GM12878 (cell line): ENCODE results near the gene MNAT1. TPM values are rescaled to one million over a fixed set of nuclear protein-coding genes. Genes with fewer than 3 reads are reported as not detected.

Source experiments
- ATAC-seq: fragments of 200-7000 bp; cut with Tn5 transposase; 3 replicates; pipeline ENCODE4 v1.9.1; 2020; ENCODE audit warnings: mild to moderate bottlenecking, moderate library complexity
- BruUV-seq: library from RNA; stranded (reverse); fragments of 400-500 nt; replicated peaks from 2 replicates; lab custom pipeline; 2021; lab: Mats Ljungman, UMichigan
- CTCF ChIA-PET: fragments of 300-600 bp; sonication (Branson Sonifier 250); formaldehyde crosslinking; extraction: SDS; loops from one replicate; lab custom pipeline; 2021; ENCODE audit warnings: inconsistent platforms; lab: Yijun Ruan, JAX
- POLR2A ChIA-PET: fragments of 350-600 bp; formaldehyde crosslinking; extraction: SDS; loops from one replicate; lab custom pipeline; 2021; ENCODE audit warnings: inconsistent platforms; lab: Charles Lee
- RAD21 ChIA-PET: fragments of 300-600 bp; sonication (Branson Sonifier 250); formaldehyde crosslinking; loops from one replicate; lab custom pipeline; 2023; ENCODE audit warnings: antibody characterized with exemption; ENCODE audit not compliant: unreplicated experiment; lab: Charles Lee
- SMC1A ChIA-PET: fragments of 300-600 bp; sonication (Branson Sonifier 250); formaldehyde crosslinking; loops from one replicate; lab custom pipeline; 2023; ENCODE audit not compliant: unreplicated experiment, uncharacterized antibody; lab: Charles Lee
- DNase-seq: peaks from one replicate; pipeline ENCODE4 v3.0.0-alpha.2; 2011; ENCODE audit warnings: low read depth, low spot score
- FAIRE-seq: peaks from 3 replicates; lab custom pipeline; 2011; peaks lifted over from hg19 to GRCh38; lab: Jason Lieb, UNC
- H2AFZ ChIP-seq: 2 replicates; pipeline ENCODE4 v1.6.0; 2011; ENCODE audit warnings: low read depth, low read length, control low read depth; ENCODE audit not compliant: control insufficient read depth
- H3K27ac ChIP-seq: 2 replicates; pipeline ENCODE4 v1.5.1; 2011; ENCODE audit warnings: control low read depth; ENCODE audit not compliant: control insufficient read depth, insufficient read depth
- H3K27me3 ChIP-seq, 2 experiments: replicated peaks in 1 of 2; 2 replicates each; pipeline versions ENCODE4 v1.6.0 to v1.6.1; 2011; ENCODE audit warnings: low read length in 1 of 2; ENCODE audit not compliant: control insufficient read depth in 2 of 2, insufficient read depth in 2 of 2
- H3K36me3 ChIP-seq, 2 experiments: 2 replicates each; pipeline ENCODE4 v1.5.1; 2011; ENCODE audit warnings: low read length in 1 of 2; ENCODE audit not compliant: control insufficient read depth in 2 of 2, insufficient read depth in 2 of 2
- H3K4me1 ChIP-seq: 2 replicates; pipeline ENCODE4 v1.6.1; 2011; ENCODE audit warnings: mild to moderate bottlenecking, low read length, moderate library complexity, mixed read lengths; ENCODE audit not compliant: control insufficient read depth, insufficient read depth
- H3K4me2 ChIP-seq: 2 replicates; pipeline ENCODE4 v1.6.0; 2011; ENCODE audit warnings: control low read depth; ENCODE audit not compliant: control insufficient read depth, insufficient read depth
- H3K4me3 ChIP-seq: fragments of 200-600 bp; sonication (generic); 2 replicates; pipeline ENCODE4 v1.5.1; 2016
- H3K79me2 ChIP-seq: 2 replicates; pipeline ENCODE4 v1.6.0; 2011; ENCODE audit warnings: low read length; ENCODE audit not compliant: control insufficient read depth, insufficient read depth
- H3K9ac ChIP-seq: 2 replicates; pipeline ENCODE4 v1.8.0; 2011; ENCODE audit warnings: low read length, control low read depth, mixed read lengths; ENCODE audit not compliant: control insufficient read depth, insufficient read depth
- H3K9me3 ChIP-seq: replicated peaks from 3 replicates; pipeline ENCODE4 v1.5.1; 2011; ENCODE audit warnings: mild to moderate bottlenecking, low read length; ENCODE audit not compliant: control insufficient read depth, insufficient read depth
- H4K20me1 ChIP-seq: 2 replicates; pipeline ENCODE4 v1.6.0; 2011; ENCODE audit not compliant: control insufficient read depth, insufficient read depth
- BACH1 ChIP-seq: fragments of 450-650 bp; IDR thresholded peaks from 2 replicates; pipeline ENCODE4 v1.6.1; 2017; ENCODE audit warnings: mild to moderate bottlenecking, borderline replicate concordance
- HSF1 ChIP-seq: fragments of 150-350 bp; IDR thresholded peaks from 2 replicates; pipeline ENCODE4 v1.6.1; 2014; ENCODE audit warnings: mild to moderate bottlenecking, low read depth, low read length
- JUNB ChIP-seq: IDR thresholded peaks from 2 replicates; pipeline ENCODE4 v1.6.1; 2016; ENCODE audit warnings: antibody characterized with exemption, mild to moderate bottlenecking
- MTA2 ChIP-seq: fragments of 450-650 bp; IDR thresholded peaks from 2 replicates; pipeline ENCODE4 v1.6.1; 2016; ENCODE audit warnings: low read depth, mild to moderate bottlenecking, moderate library complexity
- NFYB ChIP-seq: IDR thresholded peaks from 2 replicates; pipeline ENCODE4 v1.6.1; 2011; ENCODE audit warnings: low read depth, mild to moderate bottlenecking, low read length, improper control_type of control experiment, moderate library complexity; ENCODE audit not compliant: insufficient read depth
- NR2F1 ChIP-seq: fragments of 450-650 bp; conservative IDR thresholded peaks from 2 replicates; pipeline ENCODE4 v1.6.1; 2017; ENCODE audit warnings: mild to moderate bottlenecking
- SREBF2 ChIP-seq: IDR thresholded peaks from 2 replicates; pipeline ENCODE4 v1.6.1; 2012; ENCODE audit warnings: mild to moderate bottlenecking, low read length
- SUPT20H ChIP-seq: IDR thresholded peaks from 2 replicates; pipeline ENCODE4 v1.6.1; 2011; ENCODE audit warnings: low read depth, mild to moderate bottlenecking, low read length, moderate library complexity, borderline replicate concordance; ENCODE audit not compliant: control insufficient read depth
- WGBS: methylation state at CpG from one replicate; pipeline ENCODE4 v1.1.6; 2016; ENCODE audit warnings: low lambda C conversion rate; ENCODE audit not compliant: insufficient replicate concordance, insufficient coverage; ENCODE audit errors: missing lambda C conversion rate; 5-methylcytosine and 5-hydroxymethylcytosine counted together
- in situ Hi-C: fragments of 300-500 bp; cut with MboI; formaldehyde crosslinking; loops from 9 replicates; pipeline ENCODE4 v1.14.3; 2018; ENCODE audit warnings: mixed read lengths
- intact Hi-C: fragments of 100-400 bp; cut with micrococcal nuclease; formaldehyde crosslinking; loops from one replicate; pipeline ENCODE4 v1.14.2; 2022; ENCODE audit not compliant: unreplicated experiment
- polyA plus RNA-seq, 11 experiments: library from polyadenylated mRNA; depleted of rRNA in 4 of 11; unstranded in 6 of 11; stranded (reverse) in 5 of 11; fragments of >200 nt; fragmentation: Nextera tagmentation in 4 of 11; fragmentation: Illumina TruSeq in 1 of 11; extraction: Ambion mirVana in 4 of 11; extraction: Trizol in 1 of 11; gene quantifications; 1 replicate in 1 of 11; 2 replicates in 10 of 11; pipeline versions ENCODE4 v1.2.1 to v1.2.3, GENCODE V29; 2011 to 2016; ENCODE audit warnings: inconsistent platforms in 2 of 11, missing spikeins in 2 of 11, low read depth in 1 of 11
- total RNA-seq, 4 experiments: library from RNA; depleted of rRNA in 3 of 4; stranded (reverse); fragments of >200 nt in 3 of 4; fragmentation: Illumina TruSeq in 1 of 4; extraction: Trizol in 1 of 4; gene quantifications; 2 replicates each; pipeline versions ENCODE4 v1.2.1 to v1.2.3, GENCODE V29; 2013 to 2021
- TF ChIP-seq, protein P1 (sequence below): fragments of 450-650 bp; IDR thresholded peaks from 2 replicates; pipeline ENCODE4 v1.6.1; 2018; ENCODE audit warnings: mild to moderate bottlenecking, low read depth, moderate library complexity; ENCODE audit not compliant: partially characterized antibody

MNAT1 gene
- total and polyA plus RNA-seq, 10 of the 15 experiments (the other 5 are each of a cell fraction or from before 2014, with no cell fraction given): 26.5 to 67.4 (median 40.8) TPM

- H2AFZ ChIP-seq: no peak overlapping the region
- no peaks in the 10 kb centered on the region for H4K20me1 ChIP-seq
- POLR2A ChIA-PET: no interaction called here
- BruUV-seq: no TSS peak
- H3K9me3 ChIP-seq: peaks cover 6% of the 10 kb centered on the region
- H3K4me1 ChIP-seq: no peaks in the 10 kb centered on the region
- RAD21 ChIA-PET: no interaction called here
- SMC1A ChIA-PET: no interaction called here
- 43% methylated on average over 4 of the region's 4 CpGs for WGBS
- H3K27me3 ChIP-seq: no peaks in the 10 kb centered on the region
- DNase-seq (no peak), FAIRE-seq (no peak), ATAC-seq (0 out of 3 replicates have a peak, but pooled peaks have one; percentile 23)
- CTCF ChIA-PET: no interaction called here
- H3K4me3 ChIP-seq: no peak overlapping the region
- H3K79me2 ChIP-seq: no peaks in the 10 kb centered on the region
- intact Hi-C loops: no loop called here
- TF ChIP-seq HSF1 (no peak), SUPT20H (no peak), JUNB (peak; percentile 60), MTA2 (no peak), NR2F1 (no peak)
- H3K36me3 ChIP-seq: no peaks in the 10 kb centered on the region
- no peak overlapping the region for H3K4me2 ChIP-seq
- H3K9ac ChIP-seq: no peak overlapping the region
- no peak overlapping the region for H3K27ac ChIP-seq
- in situ Hi-C loops: no loop called here
Observed at GRCh38 chr14:60956202-60956601, 221.6 kb downstream of the MNAT1 start.

DNA sequence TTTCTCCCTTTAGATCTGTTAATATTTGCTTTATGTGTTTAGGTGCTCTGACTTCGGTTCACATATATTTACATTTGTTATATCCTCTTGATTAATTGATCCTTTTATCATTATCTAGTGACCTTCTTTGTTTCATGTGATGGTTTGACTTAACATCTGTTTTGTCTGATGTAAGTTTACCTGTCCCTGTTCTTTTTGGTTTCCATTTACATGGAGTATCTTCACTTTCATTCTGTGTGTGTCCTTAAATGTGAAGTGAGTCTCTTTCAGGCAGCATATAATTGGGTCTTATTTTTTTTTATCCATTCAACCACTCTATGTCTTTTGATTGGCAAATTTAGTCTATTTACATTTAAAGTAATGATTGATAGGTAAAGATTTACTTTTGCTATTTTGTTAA, 222.1 kb downstream of the MNAT1 start:
- ChIA-PET POLR2A (no interaction called here), RAD21 (no interaction called here), SMC1A (no interaction called here), CTCF (no interaction called here)
- no TSS peak for BruUV-seq
- Histone ChIP-seq H3K4me3 (no peak overlapping the region), H4K20me1 (no peaks in the 10 kb centered on the region), H3K36me3 (no peaks in the 10 kb centered on the region), H3K27ac (no peak overlapping the region), H3K9ac (no peak overlapping the region), H3K9me3 (peaks cover 6% of the 10 kb centered on the region), H3K4me2 (no peak overlapping the region), H2AFZ (no peak overlapping the region), H3K79me2 (no peaks in the 10 kb centered on the region), H3K4me1 (no peaks in the 10 kb centered on the region), H3K27me3 (no peaks in the 10 kb centered on the region)
- intact Hi-C loops: no loop called here
- ATAC-seq (no peak), DNase-seq (no peak), FAIRE-seq (no peak)
- in situ Hi-C loops: no loop called here
- WGBS: 97% methylated on average over 1 of the region's 1 CpG
- TF ChIP-seq NFYB: no peak
- TF ChIP-seq, protein P1, sequence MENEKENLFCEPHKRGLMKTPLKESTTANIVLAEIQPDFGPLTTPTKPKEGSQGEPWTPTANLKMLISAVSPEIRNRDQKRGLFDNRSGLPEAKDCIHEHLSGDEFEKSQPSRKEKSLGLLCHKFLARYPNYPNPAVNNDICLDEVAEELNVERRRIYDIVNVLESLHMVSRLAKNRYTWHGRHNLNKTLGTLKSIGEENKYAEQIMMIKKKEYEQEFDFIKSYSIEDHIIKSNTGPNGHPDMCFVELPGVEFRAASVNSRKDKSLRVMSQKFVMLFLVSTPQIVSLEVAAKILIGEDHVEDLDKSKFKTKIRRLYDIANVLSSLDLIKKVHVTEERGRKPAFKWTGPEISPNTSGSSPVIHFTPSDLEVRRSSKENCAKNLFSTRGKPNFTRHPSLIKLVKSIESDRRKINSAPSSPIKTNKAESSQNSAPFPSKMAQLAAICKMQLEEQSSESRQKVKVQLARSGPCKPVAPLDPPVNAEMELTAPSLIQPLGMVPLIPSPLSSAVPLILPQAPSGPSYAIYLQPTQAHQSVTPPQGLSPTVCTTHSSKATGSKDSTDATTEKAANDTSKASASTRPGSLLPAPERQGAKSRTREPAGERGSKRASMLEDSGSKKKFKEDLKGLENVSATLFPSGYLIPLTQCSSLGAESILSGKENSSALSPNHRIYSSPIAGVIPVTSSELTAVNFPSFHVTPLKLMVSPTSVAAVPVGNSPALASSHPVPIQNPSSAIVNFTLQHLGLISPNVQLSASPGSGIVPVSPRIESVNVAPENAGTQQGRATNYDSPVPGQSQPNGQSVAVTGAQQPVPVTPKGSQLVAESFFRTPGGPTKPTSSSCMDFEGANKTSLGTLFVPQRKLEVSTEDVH: no peak
- TF ChIP-seq SREBF2: no peak
- no peak for TF ChIP-seq BACH1
